GM12878 (cell line): ENCODE measurements around the gene RABGEF1. TPM values are rescaled to one million over a fixed set of nuclear protein-coding genes. Genes with fewer than 3 reads are reported as not detected.
A peak's percentile ranks its signal among the peaks of the same experiment; 100 is the strongest.
"Not testable (repeated sequence)": the region's sequence is repeated elsewhere in the genome, so short reads cannot be mapped to it uniquely, and the experiment has no call there.

Experiments
- ATAC-seq: fragments of 200-7000 bp; cut with Tn5 transposase; 3 replicates; pipeline ENCODE4 v1.9.1; 2020; ENCODE audit warnings: mild to moderate bottlenecking, moderate library complexity
- BruUV-seq: library from RNA; stranded (reverse); fragments of 400-500 nt; replicated peaks from 2 replicates; lab custom pipeline; 2021; lab: Mats Ljungman, UMichigan
- CTCF ChIA-PET: fragments of 300-600 bp; sonication (Branson Sonifier 250); formaldehyde crosslinking; extraction: SDS; loops from one replicate; lab custom pipeline; 2021; ENCODE audit warnings: inconsistent platforms; lab: Yijun Ruan, JAX
- POLR2A ChIA-PET: fragments of 350-600 bp; formaldehyde crosslinking; extraction: SDS; loops from one replicate; lab custom pipeline; 2021; ENCODE audit warnings: inconsistent platforms; lab: Charles Lee
- RAD21 ChIA-PET: fragments of 300-600 bp; sonication (Branson Sonifier 250); formaldehyde crosslinking; loops from one replicate; lab custom pipeline; 2023; ENCODE audit warnings: antibody characterized with exemption; ENCODE audit not compliant: unreplicated experiment; lab: Charles Lee
- SMC1A ChIA-PET: fragments of 300-600 bp; sonication (Branson Sonifier 250); formaldehyde crosslinking; loops from one replicate; lab custom pipeline; 2023; ENCODE audit not compliant: unreplicated experiment, uncharacterized antibody; lab: Charles Lee
- DNase-seq: peaks from one replicate; pipeline ENCODE4 v3.0.0-alpha.2; 2011; ENCODE audit warnings: low read depth, low spot score
- FAIRE-seq: peaks from 3 replicates; lab custom pipeline; 2011; peaks lifted over from hg19 to GRCh38; lab: Jason Lieb, UNC
- H2AFZ ChIP-seq: 2 replicates; pipeline ENCODE4 v1.6.0; 2011; ENCODE audit warnings: low read depth, low read length, control low read depth; ENCODE audit not compliant: control insufficient read depth
- H3K27ac ChIP-seq: 2 replicates; pipeline ENCODE4 v1.5.1; 2011; ENCODE audit warnings: control low read depth; ENCODE audit not compliant: control insufficient read depth, insufficient read depth
- H3K27me3 ChIP-seq, 2 experiments: replicated peaks in 1 of 2; 2 replicates each; pipeline versions ENCODE4 v1.6.0 to v1.6.1; 2011; ENCODE audit warnings: low read length in 1 of 2; ENCODE audit not compliant: control insufficient read depth in 2 of 2, insufficient read depth in 2 of 2
- H3K36me3 ChIP-seq, 2 experiments: 2 replicates each; pipeline ENCODE4 v1.5.1; 2011; ENCODE audit warnings: low read length in 1 of 2; ENCODE audit not compliant: control insufficient read depth in 2 of 2, insufficient read depth in 2 of 2
- H3K4me1 ChIP-seq: 2 replicates; pipeline ENCODE4 v1.6.1; 2011; ENCODE audit warnings: mild to moderate bottlenecking, low read length, moderate library complexity, mixed read lengths; ENCODE audit not compliant: control insufficient read depth, insufficient read depth
- H3K4me2 ChIP-seq: 2 replicates; pipeline ENCODE4 v1.6.0; 2011; ENCODE audit warnings: control low read depth; ENCODE audit not compliant: control insufficient read depth, insufficient read depth
- H3K4me3 ChIP-seq: fragments of 200-600 bp; sonication (generic); 2 replicates; pipeline ENCODE4 v1.5.1; 2016
- H3K79me2 ChIP-seq: 2 replicates; pipeline ENCODE4 v1.6.0; 2011; ENCODE audit warnings: low read length; ENCODE audit not compliant: control insufficient read depth, insufficient read depth
- H3K9ac ChIP-seq: 2 replicates; pipeline ENCODE4 v1.8.0; 2011; ENCODE audit warnings: low read length, control low read depth, mixed read lengths; ENCODE audit not compliant: control insufficient read depth, insufficient read depth
- H3K9me3 ChIP-seq: replicated peaks from 3 replicates; pipeline ENCODE4 v1.5.1; 2011; ENCODE audit warnings: mild to moderate bottlenecking, low read length; ENCODE audit not compliant: control insufficient read depth, insufficient read depth
- H4K20me1 ChIP-seq: 2 replicates; pipeline ENCODE4 v1.6.0; 2011; ENCODE audit not compliant: control insufficient read depth, insufficient read depth
- CHD2 ChIP-seq: IDR thresholded peaks from 2 replicates; pipeline ENCODE4 v1.6.1; 2011; ENCODE audit warnings: low read depth, low read length, improper control_type of control experiment, borderline replicate concordance
- CREM ChIP-seq: IDR thresholded peaks from 2 replicates; pipeline ENCODE4 v1.6.1; 2014; ENCODE audit warnings: antibody characterized with exemption, low read depth
- EGR1 ChIP-seq, 2 experiments: IDR thresholded peaks; 1 replicate in 1 of 2; 2 replicates in 1 of 2; pipeline ENCODE4 v1.6.1; 2011 to 2012; ENCODE audit warnings: low read depth in 2 of 2, low read length in 2 of 2, borderline replicate concordance in 1 of 2, mild to moderate bottlenecking in 1 of 2, moderate library complexity in 1 of 2
- FOXK2 ChIP-seq: fragments of 450-650 bp; IDR thresholded peaks from 2 replicates; pipeline ENCODE4 v1.6.1; 2017; ENCODE audit warnings: mild to moderate bottlenecking, moderate library complexity
- GABPA ChIP-seq: IDR thresholded peaks from 2 replicates; pipeline ENCODE4 v1.6.1; 2014; ENCODE audit warnings: antibody characterized with exemption, low read depth, mild to moderate bottlenecking, inconsistent platforms
- IKZF1 ChIP-seq: fragments of 450-650 bp; conservative IDR thresholded peaks from 2 replicates; pipeline ENCODE4 v1.6.1; 2017; ENCODE audit warnings: antibody characterized with exemption, mild to moderate bottlenecking
- LARP7 ChIP-seq: fragments of 450-650 bp; IDR thresholded peaks from 2 replicates; pipeline ENCODE4 v1.6.1; 2017; ENCODE audit warnings: mild to moderate bottlenecking
- NBN ChIP-seq: fragments of 450-650 bp; IDR thresholded peaks from 2 replicates; pipeline ENCODE4 v1.6.1; 2016
- POLR2AphosphoS2 ChIP-seq: IDR thresholded peaks from 2 replicates; pipeline ENCODE4 v1.6.1; 2011; ENCODE audit warnings: low read depth, mild to moderate bottlenecking, low read length, improper control_type of control experiment, moderate library complexity
- RELA ChIP-seq: fragments of 450-650 bp; IDR thresholded peaks from 2 replicates; pipeline ENCODE4 v1.8.0; 2014; ENCODE audit warnings: borderline replicate concordance; ENCODE audit not compliant: partially characterized antibody
- SRF ChIP-seq, 2 experiments: IDR thresholded peaks; 2 replicates each; pipeline ENCODE4 v1.6.1; 2011; ENCODE audit warnings: low read depth in 2 of 2, low read length in 2 of 2, mild to moderate bottlenecking in 1 of 2, moderate library complexity in 1 of 2
- ZNF207 ChIP-seq: fragments of 450-650 bp; IDR thresholded peaks from 2 replicates; pipeline ENCODE4 v1.6.1; 2014; ENCODE audit warnings: antibody characterized with exemption, mild to moderate bottlenecking, borderline replicate concordance
- WGBS: methylation state at CpG from one replicate; pipeline ENCODE4 v1.1.6; 2016; ENCODE audit warnings: low lambda C conversion rate; ENCODE audit not compliant: insufficient replicate concordance, insufficient coverage; ENCODE audit errors: missing lambda C conversion rate; 5-methylcytosine and 5-hydroxymethylcytosine counted together
- in situ Hi-C: fragments of 300-500 bp; cut with MboI; formaldehyde crosslinking; loops from 9 replicates; pipeline ENCODE4 v1.14.3; 2018; ENCODE audit warnings: mixed read lengths
- intact Hi-C: fragments of 100-400 bp; cut with micrococcal nuclease; formaldehyde crosslinking; loops from one replicate; pipeline ENCODE4 v1.14.2; 2022; ENCODE audit not compliant: unreplicated experiment
- polyA plus RNA-seq, 11 experiments: library from polyadenylated mRNA; depleted of rRNA in 4 of 11; unstranded in 6 of 11; stranded (reverse) in 5 of 11; fragments of >200 nt; fragmentation: Nextera tagmentation in 4 of 11; fragmentation: Illumina TruSeq in 1 of 11; extraction: Ambion mirVana in 4 of 11; extraction: Trizol in 1 of 11; gene quantifications; 1 replicate in 1 of 11; 2 replicates in 10 of 11; pipeline versions ENCODE4 v1.2.1 to v1.2.3, GENCODE V29; 2011 to 2016; ENCODE audit warnings: inconsistent platforms in 2 of 11, missing spikeins in 2 of 11, low read depth in 1 of 11
- total RNA-seq, 4 experiments: library from RNA; depleted of rRNA in 3 of 4; stranded (reverse); fragments of >200 nt in 3 of 4; fragmentation: Illumina TruSeq in 1 of 4; extraction: Trizol in 1 of 4; gene quantifications; 2 replicates each; pipeline versions ENCODE4 v1.2.1 to v1.2.3, GENCODE V29; 2013 to 2021
- TF ChIP-seq, protein P1 (sequence below): fragments of 450-650 bp; conservative IDR thresholded peaks from 2 replicates; pipeline ENCODE4 v1.6.1; 2017; ENCODE audit warnings: mild to moderate bottlenecking, moderate library complexity

RABGEF1 gene
- total and polyA plus RNA-seq, 10 of the 15 experiments (the other 5 are each of a cell fraction or from before 2014, with no cell fraction given): 10.2 to 36.4 (median 26.1) TPM

DNA sequence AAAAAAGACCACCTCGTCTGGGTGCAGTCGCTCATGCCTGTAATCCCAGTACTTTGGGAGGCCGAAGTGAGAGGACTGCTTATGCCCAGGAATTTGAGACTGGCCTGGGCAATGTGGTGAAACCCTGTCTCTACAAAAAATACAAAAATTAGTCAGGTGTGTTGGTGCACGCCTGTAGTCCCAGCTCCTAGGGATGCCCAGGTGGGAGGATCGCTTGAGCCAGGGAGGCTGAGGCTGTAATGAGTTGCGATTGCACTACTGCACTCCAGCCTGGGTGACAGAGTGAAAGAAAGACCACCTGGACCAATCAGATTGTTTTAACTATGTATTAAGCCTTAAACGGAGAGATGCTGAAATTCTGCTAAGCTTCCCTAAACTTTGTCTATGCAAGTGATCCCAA lies 103.0 kb downstream of the RABGEF1 start:
- H3K4me1 ChIP-seq, H3K79me2 ChIP-seq, BruUV-seq, H3K9me3 ChIP-seq, H3K36me3 ChIP-seq, DNase-seq, FAIRE-seq, H2AFZ ChIP-seq, ATAC-seq, H3K4me3 ChIP-seq, H4K20me1 ChIP-seq, POLR2A ChIA-PET, H3K27ac ChIP-seq, H3K27me3 ChIP-seq, in situ Hi-C loops: not testable (repeated sequence)
- intact Hi-C loops: loop anchor here (10.0 kb wide), 1 partner anchor 189 kb away; no protein-coding TSS in a partner anchor
- H3K9ac ChIP-seq: peak overlapping the region; percentile 63; the same call in 1 of the 2 replicates
- ChIA-PET CTCF (interaction anchor here (1.8 to 2.2 kb wide), 2 partner anchors 61 to 67 kb away, joined by 4 to 6 read pairs; no protein-coding TSS in a partner anchor), SMC1A (interaction anchor here (1.9 kb wide), 1 partner anchor 152 kb away, joined by 5 read pairs; the partner anchor contains the start of gene SBDS), RAD21 (interaction anchor here (1.5 to 1.6 kb wide), 2 partner anchors 40 to 51 kb away, joined by 3 to 7 read pairs; no protein-coding TSS in a partner anchor)
- WGBS: 76% methylated on average over 7 of the region's 7 CpGs
- H3K4me2 ChIP-seq: peak overlapping the region; percentile 78

DNA sequence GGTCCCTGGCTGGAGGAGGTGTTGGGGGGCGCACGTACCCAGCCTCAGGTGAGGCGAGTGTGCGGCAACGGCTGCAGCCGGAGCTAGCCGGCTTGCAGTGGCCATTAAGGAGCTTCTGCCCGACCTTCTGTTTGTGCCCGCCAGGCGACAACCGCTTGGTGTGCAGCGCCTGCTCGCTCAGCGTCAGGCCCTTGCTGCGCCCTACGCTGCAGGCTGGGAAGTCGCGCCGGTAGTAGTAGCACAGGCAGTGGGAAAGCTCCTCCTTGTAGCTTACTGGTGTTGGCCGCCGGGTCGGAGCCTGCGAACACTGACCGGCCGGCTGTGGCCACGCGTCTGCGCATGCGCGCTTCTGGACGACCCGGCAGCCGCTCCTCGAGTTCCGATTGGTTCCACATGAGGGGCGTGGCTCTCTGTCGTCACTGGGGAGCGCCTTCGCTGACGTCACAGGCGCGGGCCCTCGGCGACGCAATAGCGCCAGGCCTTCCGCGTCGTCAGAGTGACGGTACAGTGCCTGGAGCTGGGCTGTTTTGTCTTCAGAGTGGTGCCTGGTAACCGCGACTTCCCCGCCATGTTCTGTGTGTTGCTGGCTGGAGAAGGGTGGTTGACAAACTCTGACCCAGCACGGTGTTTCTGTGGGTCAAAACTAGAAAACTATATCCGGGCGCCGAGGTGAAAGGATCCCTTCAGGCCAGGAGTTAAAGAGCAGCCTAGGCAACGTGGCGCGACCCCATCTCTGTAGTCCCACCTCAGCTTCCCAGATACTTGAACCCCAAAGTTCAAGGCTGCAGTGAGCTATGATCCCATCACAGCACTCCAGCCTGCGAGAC lies 104.2 kb downstream of the RABGEF1 start:
- H3K4me2 ChIP-seq: peak overlapping the region; percentile 78
- no peaks in the 10 kb centered on the region for H3K27me3 ChIP-seq
- intact Hi-C loops (loop anchor here (2.0 to 10.0 kb wide), 4 partner anchors 42 to 190 kb away; partner anchors contain the start of genes TMEM248 and TYW1), in situ Hi-C loops (no loop called here)
- H3K36me3 ChIP-seq: no peaks in the 10 kb centered on the region
- DNase-seq (peak; percentile 92), ATAC-seq (peak; percentile 93), FAIRE-seq (peak; percentile 71)
- SMC1A ChIA-PET: interaction anchor here (0.8 to 1.9 kb wide), 7 partner anchors 31 to 151 kb away, joined by 3 to 9 read pairs (median 5); partner anchors contain the start of gene SBDS
- no peaks in the 10 kb centered on the region; the same call in 1 of the 2 replicates for H3K79me2 ChIP-seq
- peak overlapping the region; percentile 95 for H2AFZ ChIP-seq
- H3K9ac ChIP-seq: peak overlapping the region; percentile 63
- H3K9me3 ChIP-seq: no peaks in the 10 kb centered on the region
- no peaks in the 10 kb centered on the region for H4K20me1 ChIP-seq
- WGBS: 1% methylated on average over 61 of the region's 61 CpGs
- H3K4me3 ChIP-seq: peak overlapping the region; percentile 93
- POLR2A ChIA-PET: interaction anchor here (0.7 to 1.6 kb wide), 11 partner anchors 24 to 351 kb away, joined by 3 to 7 read pairs (median 3); partner anchors contain the start of genes RABGEF1, SBDS and TYW1
- RAD21 ChIA-PET: interaction anchor here (0.7 to 1.6 kb wide), 16 partner anchors 34 to 190 kb away, joined by 3 to 9 read pairs (median 4); partner anchors contain the start of genes SBDS and TYW1
- CTCF ChIA-PET: interaction anchor here (0.8 to 2.2 kb wide), 5 partner anchors 9 to 65 kb away, joined by 3 to 6 read pairs (median 4); no protein-coding TSS in a partner anchor
- H3K27ac ChIP-seq: peak overlapping the region; percentile 61
- H3K4me1 ChIP-seq: no peaks in the 10 kb centered on the region; the same call in 1 of the 2 replicates
- BruUV-seq: no TSS peak
- TF ChIP-seq FOXK2 (peak; percentile 54; the same call in 1 of the 2 replicates), GABPA (no peak), IKZF1 (peak; percentile 81), EGR1 (IDR thresholded peaks at IDR 0.05; ENCODE audit: borderline replicate concordance in 1 of 2, low read depth in 2 of 2, low read length in 2 of 2) (no peak), LARP7 (peak; percentile 53; the same call in 1 of the 2 replicates), CHD2 (peak; percentile 77), POLR2AphosphoS2 (peak; percentile 70; the same call in 1 of the 2 replicates), ZNF207 (0 out of 2 replicates have a peak, but pooled peaks have one; percentile 51), CREM (peak; percentile 100), NBN (peak; percentile 100), SRF (IDR thresholded peaks at IDR 0.05; ENCODE audit: low read depth in 2 of 2, low read length in 2 of 2) (peak in 1 of 2 experiments; percentile 84; a peak in 2 of 4 replicates), RELA (peak; percentile 78)
- TF ChIP-seq, protein P1, sequence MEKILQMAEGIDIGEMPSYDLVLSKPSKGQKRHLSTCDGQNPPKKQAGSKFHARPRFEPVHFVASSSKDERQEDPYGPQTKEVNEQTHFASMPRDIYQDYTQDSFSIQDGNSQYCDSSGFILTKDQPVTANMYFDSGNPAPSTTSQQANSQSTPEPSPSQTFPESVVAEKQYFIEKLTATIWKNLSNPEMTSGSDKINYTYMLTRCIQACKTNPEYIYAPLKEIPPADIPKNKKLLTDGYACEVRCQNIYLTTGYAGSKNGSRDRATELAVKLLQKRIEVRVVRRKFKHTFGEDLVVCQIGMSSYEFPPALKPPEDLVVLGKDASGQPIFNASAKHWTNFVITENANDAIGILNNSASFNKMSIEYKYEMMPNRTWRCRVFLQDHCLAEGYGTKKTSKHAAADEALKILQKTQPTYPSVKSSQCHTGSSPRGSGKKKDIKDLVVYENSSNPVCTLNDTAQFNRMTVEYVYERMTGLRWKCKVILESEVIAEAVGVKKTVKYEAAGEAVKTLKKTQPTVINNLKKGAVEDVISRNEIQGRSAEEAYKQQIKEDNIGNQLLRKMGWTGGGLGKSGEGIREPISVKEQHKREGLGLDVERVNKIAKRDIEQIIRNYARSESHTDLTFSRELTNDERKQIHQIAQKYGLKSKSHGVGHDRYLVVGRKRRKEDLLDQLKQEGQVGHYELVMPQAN: peak; percentile 67
